ENCODE measurements around the gene SCGN.
A peak's percentile ranks its signal among the peaks of the same experiment; 100 is the strongest.

Gene SCGN

DNA sequence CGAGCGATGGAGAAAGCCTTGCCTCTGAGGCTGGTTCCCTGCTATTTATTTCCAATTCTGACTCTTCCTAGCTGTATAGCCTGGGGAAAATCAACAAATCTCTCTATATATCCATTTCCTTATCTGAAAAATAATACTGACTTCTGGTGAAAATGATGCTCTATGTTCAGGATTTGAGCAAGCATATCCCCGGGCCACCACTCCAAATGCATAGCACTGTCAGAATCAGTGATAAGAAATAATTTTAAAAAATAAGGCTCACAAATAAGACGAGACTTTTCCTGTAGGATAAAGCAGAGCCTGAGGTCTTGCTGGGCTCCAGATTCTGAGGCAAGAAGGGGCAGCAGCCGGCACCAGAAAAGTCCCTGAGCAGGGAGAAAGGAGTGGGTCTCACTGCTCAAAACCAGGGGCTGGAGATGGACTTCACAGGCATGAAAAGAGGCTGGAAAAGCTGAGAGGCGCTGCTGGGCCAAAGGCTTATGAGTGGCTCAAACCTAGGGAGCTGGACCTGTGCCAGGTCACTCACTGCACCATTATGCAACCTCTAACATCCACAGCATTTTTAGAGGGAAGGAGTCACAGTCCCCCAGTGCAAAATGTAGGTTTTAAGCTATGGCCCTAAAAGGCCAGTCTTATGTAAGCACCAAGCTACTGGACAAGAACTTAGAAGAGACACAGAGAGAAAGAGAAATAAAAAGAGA, 54.4 kb downstream of the SCGN start:
- TF ChIP-seq CTCF (IDR thresholded peaks at IDR 0.05), result no peak

DNA sequence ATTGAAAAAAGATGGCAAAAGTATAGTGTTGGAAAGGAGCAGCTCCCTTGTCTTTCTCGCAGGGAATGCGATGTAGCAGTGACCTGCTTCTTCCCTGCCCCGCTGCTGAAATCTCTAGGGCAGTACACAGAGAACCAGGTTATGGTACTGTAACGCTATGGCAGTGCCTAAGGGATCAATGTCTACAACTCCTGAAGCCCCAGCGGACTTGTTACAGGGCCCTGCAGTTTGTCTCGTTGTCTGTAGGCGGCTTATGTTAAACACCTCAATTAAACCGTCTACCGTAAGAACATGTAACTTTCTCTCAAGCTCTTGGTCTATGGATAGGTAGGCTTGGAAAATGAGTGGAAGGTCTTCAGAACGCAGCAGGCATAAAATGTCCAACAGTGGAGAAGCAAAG, 57.7 kb downstream of the SCGN start:
- no peak for TF ChIP-seq CTCF (IDR thresholded peaks at IDR 0.05)

DNA sequence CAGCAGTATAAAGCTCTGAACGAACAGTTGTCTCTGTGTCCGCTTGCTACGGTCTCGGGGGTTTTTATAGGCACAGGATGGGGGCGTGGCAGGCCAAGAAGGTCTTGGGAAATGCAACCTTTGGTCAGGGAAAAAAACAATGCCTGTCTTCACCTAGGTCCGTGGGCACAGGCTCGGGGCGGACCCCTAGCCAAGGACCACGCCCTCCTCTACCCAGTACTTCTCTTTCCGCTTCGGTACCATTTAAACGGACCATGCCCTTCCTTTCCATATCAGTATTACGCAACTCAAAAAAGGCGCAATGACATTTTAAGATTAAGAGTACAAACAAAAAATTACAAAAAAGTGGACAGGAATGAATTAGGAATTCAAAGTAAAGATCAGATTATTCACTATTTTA, 58.3 kb downstream of the SCGN start:
- TF ChIP-seq CTCF (IDR thresholded peaks at IDR 0.05), result no peak

DNA sequence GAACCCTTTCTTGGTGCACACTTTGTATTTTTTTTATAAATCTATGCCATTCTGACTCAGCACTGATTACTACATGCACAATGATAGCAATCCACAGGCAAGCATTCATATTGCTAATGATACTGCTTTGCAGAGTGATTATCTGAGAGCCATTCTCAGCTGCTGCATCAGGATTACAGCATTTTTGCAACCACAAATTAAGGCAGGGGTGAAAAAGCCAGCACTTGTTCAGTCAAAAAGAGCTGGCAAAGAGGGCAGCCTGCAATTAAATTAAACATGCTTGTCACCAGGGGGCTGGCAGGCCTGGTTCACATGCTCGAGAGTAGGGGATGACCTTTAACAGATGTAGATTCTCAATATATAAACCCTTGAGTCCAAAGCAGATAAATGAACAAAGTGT, 61.8 kb downstream of the SCGN start:
- no peak for TF ChIP-seq CTCF (IDR thresholded peaks at IDR 0.05)

GRCh38 chr6:25714765-25715164, 62.8 kb downstream of the SCGN start:
- TF ChIP-seq CTCF (IDR thresholded peaks at IDR 0.05), result no peak

GRCh38 chr6:25715794-25716193, 63.8 kb downstream of the SCGN start:
- TF ChIP-seq CTCF (IDR thresholded peaks at IDR 0.05), result no peak

GRCh38 chr6:25717866-25718740, 66.1 kb downstream of the SCGN start:
- TF ChIP-seq CTCF (IDR thresholded peaks at IDR 0.05), result peak; percentile 65
